Measurements from ENCODE around the gene CCDC112.
"Not testable (repeated sequence)": the region's sequence is repeated elsewhere in the genome, so short reads cannot be mapped to it uniquely, and the experiment has no call there.

The CCDC112 gene

GRCh38 chr5:115291397-115291796 lies 5.1 kb downstream of the CCDC112 start:
- H3K4me1 Mint-ChIP-seq: peaks cover 9% of the 10 kb centered on the region
- no peak overlapping the region for H3K27ac Mint-ChIP-seq
- H3K9me3 Mint-ChIP-seq: no peaks in the 10 kb centered on the region
- H3K36me3 Mint-ChIP-seq: peaks cover 2% of the 10 kb centered on the region
- H3K4me3 Mint-ChIP-seq: no peak overlapping the region
- H3K27me3 Mint-ChIP-seq: no peaks in the 10 kb centered on the region

GRCh38 chr5:115289104-115289503 lies 7.3 kb downstream of the CCDC112 start:
- Mint-ChIP-seq H3K36me3 (peaks cover 2% of the 10 kb centered on the region), H3K27ac (no peak overlapping the region), H3K4me1 (no peaks in the 10 kb centered on the region), H3K9me3 (no peaks in the 10 kb centered on the region), H3K27me3 (no peaks in the 10 kb centered on the region), H3K4me3 (no peak overlapping the region)

GRCh38 chr5:115284021-115284420 lies 12.4 kb downstream of the CCDC112 start:
- H3K27me3 Mint-ChIP-seq: no peaks in the 10 kb centered on the region
- no peaks in the 10 kb centered on the region for H3K9me3 Mint-ChIP-seq
- H3K27ac Mint-ChIP-seq: no peak overlapping the region
- H3K4me3 Mint-ChIP-seq: no peak overlapping the region
- H3K36me3 Mint-ChIP-seq: no peaks in the 10 kb centered on the region
- H3K4me1 Mint-ChIP-seq: no peaks in the 10 kb centered on the region

- no peak overlapping the region for H3K27ac Mint-ChIP-seq
- H3K27me3 Mint-ChIP-seq: no peaks in the 10 kb centered on the region
- H3K4me3 Mint-ChIP-seq: no peak overlapping the region
- no peaks in the 10 kb centered on the region for H3K9me3 Mint-ChIP-seq
- H3K4me1 Mint-ChIP-seq: no peaks in the 10 kb centered on the region
- H3K36me3 Mint-ChIP-seq: no peaks in the 10 kb centered on the region
These were observed 14.3 kb downstream of the CCDC112 start for GRCh38 chr5:115282131-115282530.

GRCh38 chr5:115274584-115274983 lies 21.9 kb downstream of the CCDC112 start:
- Mint-ChIP-seq H3K27ac (no peak overlapping the region), H3K27me3 (no peaks in the 10 kb centered on the region), H3K4me1 (no peaks in the 10 kb centered on the region), H3K36me3 (peaks cover 6% of the 10 kb centered on the region), H3K4me3 (no peak overlapping the region), H3K9me3 (no peaks in the 10 kb centered on the region)

GRCh38 chr5:115272297-115272958 lies 24.0 kb downstream of the CCDC112 start:
- no peaks in the 10 kb centered on the region for H3K27me3 Mint-ChIP-seq
- H3K27ac Mint-ChIP-seq: no peak overlapping the region
- no peaks in the 10 kb centered on the region for H3K4me1 Mint-ChIP-seq
- peaks cover 8% of the 10 kb centered on the region for H3K36me3 Mint-ChIP-seq
- no peak overlapping the region for H3K4me3 Mint-ChIP-seq
- H3K9me3 Mint-ChIP-seq: no peaks in the 10 kb centered on the region

GRCh38 chr5:115271295-115272050 lies 25.0 kb downstream of the CCDC112 start:
- H3K4me1 Mint-ChIP-seq: no peaks in the 10 kb centered on the region
- no peaks in the 10 kb centered on the region for H3K9me3 Mint-ChIP-seq
- peaks cover 6% of the 10 kb centered on the region for H3K36me3 Mint-ChIP-seq
- H3K4me3 Mint-ChIP-seq: no peak overlapping the region
- H3K27ac Mint-ChIP-seq: no peak overlapping the region
- H3K27me3 Mint-ChIP-seq: no peaks in the 10 kb centered on the region

- H3K36me3 Mint-ChIP-seq: peaks cover 3% of the 10 kb centered on the region
- peaks cover 4% of the 10 kb centered on the region for H3K4me1 Mint-ChIP-seq
- no peak overlapping the region for H3K4me3 Mint-ChIP-seq
- no peak overlapping the region for H3K27ac Mint-ChIP-seq
- H3K9me3 Mint-ChIP-seq: no peaks in the 10 kb centered on the region
- no peaks in the 10 kb centered on the region for H3K27me3 Mint-ChIP-seq
These were observed 28.8 kb downstream of the CCDC112 start for GRCh38 chr5:115267617-115268016.

- Mint-ChIP-seq H3K4me3 (no peak overlapping the region), H3K4me1 (peaks cover 25% of the 10 kb centered on the region), H3K27me3 (no peaks in the 10 kb centered on the region), H3K36me3 (peaks cover 4% of the 10 kb centered on the region), H3K27ac (no peak overlapping the region), H3K9me3 (no peaks in the 10 kb centered on the region)
These were observed 31.2 kb downstream of the CCDC112 start for GRCh38 chr5:115265220-115265619.

GRCh38 chr5:115264786-115265185 lies 31.7 kb downstream of the CCDC112 start:
- no peaks in the 10 kb centered on the region for H3K27me3 Mint-ChIP-seq
- H3K9me3 Mint-ChIP-seq: no peaks in the 10 kb centered on the region
- H3K4me1 Mint-ChIP-seq: peaks cover 29% of the 10 kb centered on the region
- no peak overlapping the region for H3K27ac Mint-ChIP-seq
- H3K4me3 Mint-ChIP-seq: no peak overlapping the region
- peaks cover 4% of the 10 kb centered on the region for H3K36me3 Mint-ChIP-seq

- peaks cover 4% of the 10 kb centered on the region for H3K36me3 Mint-ChIP-seq
- no peaks in the 10 kb centered on the region for H3K9me3 Mint-ChIP-seq
- H3K4me1 Mint-ChIP-seq: peaks cover 46% of the 10 kb centered on the region
- H3K27me3 Mint-ChIP-seq: no peaks in the 10 kb centered on the region
- peak overlapping the region; percentile 97 for H3K4me3 Mint-ChIP-seq
- H3K27ac Mint-ChIP-seq: peak overlapping the region; percentile 98
These were observed 33.4 kb downstream of the CCDC112 start for GRCh38 chr5:115263078-115263380.

GRCh38 chr5:115262321-115263077 lies 34.0 kb downstream of the CCDC112 start, which contains the start of gene PGGT1B:
PGGT1B (minus strand) TSS chr5:115262877; CDS start chr5:115262851, 26 bp downstream.
- H3K36me3 Mint-ChIP-seq: peaks cover 3% of the 10 kb centered on the region
- H3K4me1 Mint-ChIP-seq: peaks cover 51% of the 10 kb centered on the region

GRCh38 chr5:115262011-115262320 lies 34.5 kb downstream of the CCDC112 start:
- Mint-ChIP-seq H3K27me3 (no peaks in the 10 kb centered on the region), H3K4me1 (peaks cover 54% of the 10 kb centered on the region), H3K9me3 (no peaks in the 10 kb centered on the region), H3K4me3 (peak overlapping the region; percentile 97), H3K27ac (peak overlapping the region; percentile 98), H3K36me3 (peaks cover 3% of the 10 kb centered on the region)

More at GRCh38 chr5:115262321-115263077, 34.0 kb downstream of the CCDC112 start, which contains the start of gene PGGT1B:
- H3K9me3 Mint-ChIP-seq: no peaks in the 10 kb centered on the region
- peak within 1 kb of the TSS; percentile 98 for H3K27ac Mint-ChIP-seq
- peak within 1 kb of the TSS; percentile 97 for H3K4me3 Mint-ChIP-seq
- H3K27me3 Mint-ChIP-seq: no peaks in the 10 kb centered on the region

GRCh38 chr5:115260248-115260647 lies 36.2 kb downstream of the CCDC112 start:
- Mint-ChIP-seq H3K9me3 (no peaks in the 10 kb centered on the region), H3K4me3 (peak overlapping the region; percentile 38), H3K36me3 (peaks cover 4% of the 10 kb centered on the region), H3K27me3 (no peaks in the 10 kb centered on the region), H3K27ac (no peak overlapping the region), H3K4me1 (peaks cover 71% of the 10 kb centered on the region)

- no peaks in the 10 kb centered on the region for H3K9me3 Mint-ChIP-seq
- H3K4me1 Mint-ChIP-seq: peaks cover 88% of the 10 kb centered on the region
- no peak overlapping the region for H3K4me3 Mint-ChIP-seq
- H3K27me3 Mint-ChIP-seq: no peaks in the 10 kb centered on the region
- no peak overlapping the region for H3K27ac Mint-ChIP-seq
- H3K36me3 Mint-ChIP-seq: peaks cover 4% of the 10 kb centered on the region
These were observed 38.5 kb downstream of the CCDC112 start for GRCh38 chr5:115257981-115258380.

- not testable (repeated sequence) for H3K4me3 Mint-ChIP-seq, H3K27ac Mint-ChIP-seq, H3K9me3 Mint-ChIP-seq, H3K36me3 Mint-ChIP-seq, H3K27me3 Mint-ChIP-seq
- peaks cover 32% of the 10 kb centered on the region for H3K4me1 Mint-ChIP-seq
These were observed 47.1 kb downstream of the CCDC112 start for GRCh38 chr5:115249379-115249778.
